Testis (tissue), 3 donors: ENCODE results near the gene TUBA4B. TPM values are rescaled to one million over a fixed set of nuclear protein-coding genes. Genes with fewer than 3 reads are reported as not detected.
A peak's percentile ranks its signal among the peaks of the same experiment; 100 is the strongest.

ENCODE experiments used
- DNase-seq: peaks from one replicate; pipeline ENCODE4 v3.0.0-alpha.2; 2019
- H3K27ac ChIP-seq, 2 donors: fragments of 200-600 bp; sonication (generic); one replicate each; pipeline ENCODE4 v1.5.1; 2019
- H3K27me3 ChIP-seq: fragments of 200-600 bp; sonication (generic); one replicate; pipeline ENCODE4 v1.5.1; 2019
- H3K36me3 ChIP-seq: fragments of 200-600 bp; sonication (generic); one replicate; pipeline ENCODE4 v1.5.1; 2017; ENCODE audit warnings: low read depth; ENCODE audit errors: missing control alignments
- H3K4me1 ChIP-seq: fragments of 200-600 bp; sonication (generic); one replicate; pipeline ENCODE4 v1.5.1; 2019
- H3K4me3 ChIP-seq, 2 donors: fragments of 200-600 bp; sonication (generic); one replicate each; pipeline ENCODE4 v1.5.1; 2017 to 2019
- H3K9me3 ChIP-seq: fragments of 200-600 bp; sonication (generic); one replicate; pipeline ENCODE4 v1.5.1; 2017
- CTCF ChIP-seq, 3 experiments: fragments of 450-650 bp in 2 of 3; fragments of 200-600 bp in 1 of 3; sonication (generic) in 1 of 3; IDR thresholded peaks; one replicate each; pipeline ENCODE4 v1.5.1; 2016 to 2019; ENCODE audit warnings: antibody characterized with exemption in 3 of 3, mild to moderate bottlenecking in 2 of 3, moderate library complexity in 1 of 3
- POLR2A ChIP-seq: fragments of 450-650 bp; IDR thresholded peaks from one replicate; pipeline ENCODE4 v1.6.1; 2017; ENCODE audit warnings: antibody characterized with exemption, mild to moderate bottlenecking, moderate library complexity
- WGBS, 2 donors: methylation state at CpG; one replicate each; pipeline ENCODE4 v1.1.5; 2018; 5-methylcytosine and 5-hydroxymethylcytosine counted together
- intact Hi-C: fragments of 100-400 bp; cut with DNase I; formaldehyde crosslinking; loops from one replicate; pipeline ENCODE4 v1.15.1; 2023; ENCODE audit warnings: low total_unique reads
- polyA plus RNA-seq: library from polyadenylated mRNA; stranded (reverse); fragments of 350-450 nt; fragmentation: Illumina TruSeq; extraction: RNeasy Lipid Tissue Mini Kit (QIAGEN cat#74804); gene quantifications from one replicate; pipeline ENCODE4 v1.2.3, GENCODE V29; 2014; ENCODE audit warnings: low read depth, low replicate concordance; ENCODE audit not compliant: insufficient read depth
- total RNA-seq, 2 donors: library from RNA; depleted of rRNA; stranded (reverse); fragments of >200 nt; gene quantifications; one replicate each; pipeline ENCODE4 v1.2.3, GENCODE V29; 2016

TUBA4B gene
- total and polyA plus RNA-seq, 3 donors from 2014 or later = 0.25 to 1.6 TPM; not detected in 1

- no peak overlapping the region for H3K27ac ChIP-seq
- no peaks in the 10 kb centered on the region for H3K9me3 ChIP-seq
- intact Hi-C loops = no loop called here
- no peak overlapping the region for H3K4me3 ChIP-seq
- no peak for DNase-seq
- H3K36me3 ChIP-seq = no peaks in the 10 kb centered on the region
- H3K4me1 ChIP-seq = peaks cover 18% of the 10 kb centered on the region
- WGBS, 2 donors = 93 to 94% methylated on average over 29 to 31 of the region's 31 CpGs
- H3K27me3 ChIP-seq = no peaks in the 10 kb centered on the region
- no peak for TF ChIP-seq POLR2A
- no peak for TF ChIP-seq CTCF (IDR thresholded peaks at IDR 0.05)
These were observed 29.0 kb upstream of the TUBA4B start for GRCh38 chr2:219223831-219224610.

GRCh38 chr2:219225350-219225749 lies 27.7 kb upstream of the TUBA4B start:
- Histone ChIP-seq H3K27ac (no peak overlapping the region), H3K4me3 (no peak overlapping the region), H3K36me3 (no peaks in the 10 kb centered on the region), H3K9me3 (no peaks in the 10 kb centered on the region), H3K4me1 (peaks cover 12% of the 10 kb centered on the region), H3K27me3 (no peaks in the 10 kb centered on the region)
- intact Hi-C loops = no loop called here
- DNase-seq = no peak
- 83 to 90% methylated on average over 3 of the region's 3 CpGs for WGBS, 2 donors
- TF ChIP-seq CTCF (IDR thresholded peaks at IDR 0.05) (no peak), POLR2A (no peak)

GRCh38 chr2:219228041-219228910 lies 24.8 kb upstream of the TUBA4B start:
- peak overlapping the region; percentile 85 to 87 for H3K4me3 ChIP-seq
- intact Hi-C loops = no loop called here
- no peak for TF ChIP-seq POLR2A
- no peak for TF ChIP-seq CTCF (IDR thresholded peaks at IDR 0.05)

GRCh38 chr2:219228911-219229304 lies 24.1 kb upstream of the TUBA4B start:
- Histone ChIP-seq H3K9me3 (no peaks in the 10 kb centered on the region), H3K36me3 (no peaks in the 10 kb centered on the region), H3K4me1 (peaks cover 16% of the 10 kb centered on the region), H3K27ac (peak overlapping the region; percentile 95 to 97), H3K4me3 (peak overlapping the region; percentile 85 to 87), H3K27me3 (no peaks in the 10 kb centered on the region)
- TF ChIP-seq POLR2A (no peak), CTCF (IDR thresholded peaks at IDR 0.05) (no peak)
- WGBS, 2 donors = 0 to 2% methylated on average over 1 to 15 of the region's 19 CpGs
- intact Hi-C loops = no loop called here
- DNase-seq = no peak

More at GRCh38 chr2:219228041-219228910, 24.8 kb upstream of the TUBA4B start:
- no peak for DNase-seq
- peaks cover 16% of the 10 kb centered on the region for H3K4me1 ChIP-seq
- H3K9me3 ChIP-seq = no peaks in the 10 kb centered on the region
- H3K27me3 ChIP-seq = no peaks in the 10 kb centered on the region
- H3K36me3 ChIP-seq = no peaks in the 10 kb centered on the region
- H3K27ac ChIP-seq = peak overlapping the region; percentile 95 to 97
- WGBS, 2 donors = 36 to 37% methylated on average over 6 to 7 of the region's 7 CpGs
